CD4-positive, alpha-beta T cell treated with Interferon alpha-2 for 1 hour (primary cell): ENCODE results near the gene MPG.
A peak's percentile ranks its signal among the peaks of the same experiment; 100 is the strongest.
"Not testable (repeated sequence)": the region's sequence is repeated elsewhere in the genome, so short reads cannot be mapped to it uniquely, and the experiment has no call there.

Source experiments
- DNase-seq, 2 donors: peaks; one replicate each; pipeline ENCODE4 v3.0.0-alpha.2; 2020 to 2022

The MPG gene

DNA sequence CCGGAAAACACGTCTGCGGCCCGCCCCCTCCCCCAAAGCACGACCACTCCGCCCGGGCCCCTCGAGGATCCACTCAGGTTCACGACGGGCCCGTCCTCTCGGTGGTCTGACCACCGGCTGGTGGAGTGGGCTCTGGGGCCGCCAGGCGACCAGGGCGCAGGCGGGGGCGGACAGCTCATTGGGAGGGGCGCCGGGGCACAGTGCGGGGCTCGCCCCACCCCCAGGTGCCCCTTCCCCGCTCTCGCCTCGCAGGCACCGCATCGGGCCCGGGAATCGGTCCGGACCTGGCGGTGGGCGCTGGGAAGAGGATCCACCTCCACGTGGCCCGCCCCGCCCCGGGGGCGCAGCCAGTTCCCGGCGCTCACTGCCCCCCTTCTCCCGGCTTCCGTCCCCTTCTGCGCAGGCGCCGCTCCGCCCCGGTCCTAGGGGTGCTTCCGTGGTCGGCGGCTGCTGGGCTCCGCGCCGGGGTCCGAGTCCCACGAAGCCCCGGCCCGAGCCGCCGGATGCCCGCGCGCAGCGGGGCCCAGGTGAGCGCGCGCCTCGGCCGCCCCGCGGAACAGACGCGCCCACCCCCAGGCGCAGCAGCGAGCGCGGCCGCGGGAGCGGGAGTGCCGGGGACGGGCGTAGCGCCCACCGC is at the start of gene MPG:
MPG (plus strand) TSS at position 419 of the 637 bp plus-strand sequence; CDS start at position 504, 85 bp downstream.
- DNase-seq: peak; percentile 78 to 86

GRCh38 chr16:30627-31026 is 47.4 kb upstream of the MPG start:
- DNase-seq: not testable (repeated sequence)

GRCh38 chr16:33154-33876 is 44.7 kb upstream of the MPG start:
- not testable (repeated sequence) for DNase-seq

GRCh38 chr16:33877-34647 is 44.0 kb upstream of the MPG start:
- DNase-seq: no peak

DNA sequence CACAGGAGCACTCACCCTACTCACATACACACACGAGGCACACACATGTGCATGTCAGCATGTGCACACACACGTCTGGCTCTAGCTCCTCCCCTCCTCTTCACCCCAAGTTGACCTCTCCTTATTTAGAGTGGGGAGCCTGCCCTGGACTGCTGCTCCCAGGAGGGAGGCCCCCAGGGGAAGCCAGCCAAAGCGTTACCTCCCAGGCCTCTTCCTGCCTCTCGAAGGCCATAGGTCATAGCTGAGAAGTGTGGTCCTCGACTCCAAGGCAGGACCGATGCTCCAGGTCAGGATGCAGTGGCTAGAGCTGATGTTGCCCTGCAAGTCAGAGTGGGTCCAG is 43.4 kb upstream of the MPG start:
- no peak for DNase-seq

GRCh38 chr16:35011-35677 is 42.9 kb upstream of the MPG start:
- peak in 1 of 2 donors; percentile 45 for DNase-seq

- no peak for DNase-seq
Observed at GRCh38 chr16:35678-36305, 42.2 kb upstream of the MPG start.

DNA sequence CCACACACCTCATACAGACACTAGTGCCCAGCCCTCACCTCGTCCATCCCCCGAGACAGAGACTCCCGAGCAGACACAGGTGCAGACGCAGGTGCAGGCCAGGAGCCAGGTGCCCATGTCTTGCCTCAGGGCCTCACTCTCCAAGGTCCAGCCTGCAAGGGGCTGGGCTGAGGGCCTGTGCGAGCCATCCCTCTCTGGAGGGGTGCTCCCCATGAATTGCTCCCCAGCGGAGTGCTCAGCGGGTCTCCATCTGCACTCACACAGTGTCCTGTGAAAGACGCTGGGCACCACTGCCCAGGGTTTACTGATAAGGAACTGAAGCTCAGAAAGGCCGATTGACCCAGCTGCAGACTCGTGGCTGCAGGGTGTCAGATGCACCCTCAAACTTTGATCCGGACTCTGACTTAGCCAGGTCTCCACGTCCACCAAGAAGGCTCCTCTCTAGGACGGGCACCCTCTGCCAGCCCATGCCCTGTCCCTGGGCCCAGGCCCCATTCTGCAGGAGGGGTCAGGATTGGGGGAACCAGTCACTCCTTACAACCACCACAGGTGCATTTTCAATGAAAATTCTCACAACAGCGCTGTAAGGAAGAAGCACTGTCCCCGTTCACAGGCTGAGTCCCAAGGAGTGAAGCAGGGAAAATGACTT is 41.6 kb upstream of the MPG start:
- no peak for DNase-seq

DNA sequence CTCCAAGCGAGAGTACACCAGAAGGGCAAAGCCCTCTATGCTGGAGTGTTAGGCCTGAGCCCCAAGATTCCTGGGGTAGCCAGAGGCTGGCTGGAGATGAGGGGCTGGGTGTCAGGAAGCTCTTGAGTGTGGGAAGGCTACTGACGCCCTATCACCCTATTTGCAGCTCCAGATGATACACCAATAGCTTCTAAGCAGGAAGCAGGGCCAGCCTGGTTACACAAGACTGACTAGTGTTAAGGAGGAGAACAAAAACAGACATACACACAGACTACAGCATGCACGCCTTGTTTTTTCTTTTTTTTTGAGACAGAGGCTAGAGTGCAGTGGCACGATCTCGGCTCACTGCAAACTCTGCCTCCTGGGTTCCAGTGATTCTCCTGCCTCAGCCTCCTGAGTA is 40.5 kb upstream of the MPG start:
- DNase-seq: peak in 1 of 2 donors; percentile 23

DNA sequence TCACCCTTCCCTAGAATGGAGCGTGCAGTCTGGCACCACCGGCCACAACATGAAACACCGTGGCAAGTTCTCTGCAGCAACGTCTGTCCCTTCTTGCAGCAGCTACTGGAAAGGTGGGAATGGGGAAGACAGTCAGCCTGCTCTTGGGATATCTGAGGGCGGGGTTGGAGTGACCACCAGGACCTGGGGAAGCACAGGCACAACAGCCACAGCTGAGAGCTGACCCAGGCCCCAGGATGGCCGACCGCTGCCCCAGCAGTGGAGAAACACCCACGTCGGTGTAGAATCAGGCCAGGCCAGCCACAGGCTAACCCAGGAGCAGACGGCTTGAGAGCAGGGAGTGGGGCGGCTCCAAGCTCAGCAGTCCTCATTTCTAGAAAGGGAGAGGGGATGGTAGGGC is 39.8 kb upstream of the MPG start:
- DNase-seq: not testable (repeated sequence)

DNA sequence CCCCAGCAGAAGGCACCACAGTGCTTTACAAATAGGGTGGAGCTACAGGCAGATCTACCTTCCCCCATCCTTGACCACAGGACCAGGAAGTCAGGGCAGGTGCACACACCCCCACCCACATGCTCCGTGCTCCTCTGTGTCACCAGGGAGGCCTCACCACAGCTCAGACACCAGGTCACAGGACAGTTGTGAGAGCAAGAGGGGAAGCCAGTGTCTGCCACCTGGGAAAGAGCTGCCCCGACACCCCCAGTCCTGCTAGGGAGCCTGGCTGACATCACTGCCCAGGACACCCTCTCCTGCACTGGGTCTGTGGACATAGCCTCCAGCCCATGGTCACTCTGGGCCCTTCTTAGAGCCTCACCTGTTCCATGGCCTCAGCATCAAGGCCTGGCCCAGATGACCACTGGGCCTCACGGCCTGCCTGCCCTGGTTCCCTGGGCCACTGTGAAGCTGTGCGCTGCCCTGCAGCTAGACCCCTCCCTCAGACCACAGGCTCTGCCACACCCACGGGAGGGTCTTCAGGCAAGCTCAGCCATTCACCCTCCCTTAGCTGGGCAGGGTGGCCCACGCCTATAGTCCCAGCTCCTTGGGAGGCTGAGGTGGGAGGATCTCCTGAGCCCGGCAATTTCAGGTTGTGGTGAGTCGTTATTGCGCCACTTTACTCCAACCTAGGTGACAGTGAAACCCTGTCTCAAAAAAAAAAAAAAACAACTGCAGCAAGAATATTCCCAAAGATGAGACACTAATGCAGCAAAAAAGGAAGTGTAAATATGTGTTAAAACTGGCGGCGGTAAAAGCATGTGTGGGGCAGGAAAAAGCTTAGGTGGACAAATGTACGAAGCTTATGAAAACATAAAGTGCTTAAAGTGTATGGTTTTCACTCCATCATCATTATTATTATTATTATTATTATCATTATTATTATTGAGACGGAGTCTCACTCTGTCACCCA is 38.8 kb upstream of the MPG start:
- DNase-seq: peak; percentile 67 to 75

DNA sequence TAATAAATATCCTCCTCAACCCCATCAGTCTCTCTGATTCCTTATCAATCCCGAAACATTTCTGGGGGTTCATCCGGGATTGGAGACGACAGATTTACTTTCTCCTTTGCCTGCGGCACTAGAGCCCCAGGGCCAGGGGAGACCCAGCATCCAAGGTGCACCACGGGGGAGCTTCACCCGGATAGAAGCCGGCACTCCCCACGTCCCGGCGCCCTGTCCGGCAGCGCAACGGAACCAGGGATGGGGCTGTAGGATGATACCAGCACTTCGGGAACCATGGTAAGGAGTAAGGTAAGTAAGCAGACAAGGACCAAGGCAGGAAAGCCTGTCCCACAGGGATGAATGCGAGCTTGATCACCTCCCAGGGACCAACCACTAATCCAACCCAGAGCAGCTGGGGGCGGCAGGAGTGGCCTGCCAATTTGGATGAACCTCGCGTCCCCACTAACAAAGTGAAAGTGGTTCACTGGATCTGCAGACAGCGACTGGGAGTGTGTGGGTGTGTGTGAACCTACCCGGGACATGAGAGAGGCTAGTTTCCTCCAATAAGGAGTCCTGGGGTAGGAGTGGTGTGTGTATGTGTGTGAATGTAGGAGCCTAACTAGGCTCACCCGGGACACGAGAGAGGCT is 36.5 kb upstream of the MPG start:
- DNase-seq: no peak

- DNase-seq: no peak
Observed at GRCh38 chr16:42069-42457, 36.0 kb upstream of the MPG start.

DNA sequence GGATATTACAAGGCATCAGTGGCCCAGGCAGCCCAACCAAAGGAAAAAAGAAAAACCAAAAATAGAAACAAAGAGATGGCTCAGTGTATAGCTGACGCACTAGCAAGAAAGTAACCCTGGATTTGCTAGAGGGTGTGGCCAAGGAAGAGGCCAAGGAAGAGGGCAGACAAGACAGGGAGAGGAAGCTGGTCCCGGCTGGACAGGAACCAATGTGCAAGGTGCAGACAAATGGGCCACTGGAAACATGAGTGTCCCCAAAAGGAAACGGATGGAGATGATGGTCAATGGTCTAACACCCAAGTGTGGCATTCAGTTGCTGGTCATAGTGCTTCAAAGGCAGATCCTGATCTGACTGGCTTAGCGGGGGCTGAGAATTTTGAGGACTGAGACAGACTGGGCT is 35.3 kb upstream of the MPG start:
- no peak for DNase-seq

DNA sequence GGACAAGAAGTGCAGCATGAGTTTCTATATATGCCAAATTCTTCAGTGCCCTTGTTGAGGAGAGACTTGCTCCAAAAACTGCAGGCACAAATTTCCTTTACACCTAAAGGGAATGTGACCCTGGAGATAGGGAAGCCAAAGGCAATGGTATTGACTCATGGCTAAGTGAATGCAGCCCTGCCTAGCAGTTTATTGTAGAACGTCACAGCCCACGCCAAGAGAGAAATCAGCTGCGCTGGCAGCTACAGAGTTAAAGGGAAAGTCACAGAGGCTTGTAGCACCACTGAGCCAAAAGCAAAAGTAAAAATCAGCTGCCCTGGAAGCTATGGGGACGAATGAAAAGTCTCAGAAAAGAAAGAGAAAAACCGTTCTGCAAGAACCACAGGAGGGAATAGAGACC is 34.7 kb upstream of the MPG start:
- no peak for DNase-seq

DNA sequence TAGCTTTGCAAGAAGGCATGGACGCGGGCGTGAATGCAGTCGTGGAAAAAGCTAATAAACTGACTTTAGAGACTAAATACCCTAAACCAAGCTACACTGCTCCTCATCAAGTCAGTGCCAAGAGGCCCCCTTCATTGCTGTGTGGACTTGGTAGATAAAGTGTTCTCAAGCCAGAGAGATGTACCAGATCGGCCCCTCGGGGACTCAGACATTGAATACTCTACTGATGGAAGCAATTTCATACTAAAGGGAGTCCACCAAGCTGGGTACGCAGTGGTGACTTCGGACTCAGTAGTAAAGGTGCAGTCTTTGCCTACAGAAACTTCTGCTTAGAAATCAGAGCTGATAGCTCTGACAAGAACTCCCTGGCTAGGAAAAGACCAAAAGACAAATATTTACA is 33.4 kb upstream of the MPG start:
- DNase-seq: no peak

GRCh38 chr16:45454-45853 is 32.6 kb upstream of the MPG start:
- DNase-seq: no peak

- DNase-seq: not testable (repeated sequence)
Observed at GRCh38 chr16:46510-46909, 31.5 kb upstream of the MPG start.

DNA sequence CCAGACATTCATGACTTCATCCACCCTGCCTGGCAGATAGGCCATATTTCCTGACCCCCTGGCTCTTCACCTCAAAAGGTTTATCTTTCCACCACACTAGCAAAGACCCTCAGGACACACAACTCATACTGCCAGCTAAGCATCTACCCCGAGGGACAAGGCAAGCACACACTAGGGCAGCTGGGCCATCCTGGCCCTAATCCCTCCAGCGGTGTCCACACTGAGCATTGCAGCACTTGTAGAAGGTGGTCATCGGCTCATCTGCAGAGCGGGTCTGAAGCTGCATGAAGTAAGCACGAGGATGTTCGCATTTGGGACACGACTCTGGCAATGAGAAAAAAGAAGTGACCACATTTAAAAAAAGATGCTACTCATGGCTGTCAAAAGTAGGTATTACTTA is 30.8 kb upstream of the MPG start:
- no peak for DNase-seq

DNA sequence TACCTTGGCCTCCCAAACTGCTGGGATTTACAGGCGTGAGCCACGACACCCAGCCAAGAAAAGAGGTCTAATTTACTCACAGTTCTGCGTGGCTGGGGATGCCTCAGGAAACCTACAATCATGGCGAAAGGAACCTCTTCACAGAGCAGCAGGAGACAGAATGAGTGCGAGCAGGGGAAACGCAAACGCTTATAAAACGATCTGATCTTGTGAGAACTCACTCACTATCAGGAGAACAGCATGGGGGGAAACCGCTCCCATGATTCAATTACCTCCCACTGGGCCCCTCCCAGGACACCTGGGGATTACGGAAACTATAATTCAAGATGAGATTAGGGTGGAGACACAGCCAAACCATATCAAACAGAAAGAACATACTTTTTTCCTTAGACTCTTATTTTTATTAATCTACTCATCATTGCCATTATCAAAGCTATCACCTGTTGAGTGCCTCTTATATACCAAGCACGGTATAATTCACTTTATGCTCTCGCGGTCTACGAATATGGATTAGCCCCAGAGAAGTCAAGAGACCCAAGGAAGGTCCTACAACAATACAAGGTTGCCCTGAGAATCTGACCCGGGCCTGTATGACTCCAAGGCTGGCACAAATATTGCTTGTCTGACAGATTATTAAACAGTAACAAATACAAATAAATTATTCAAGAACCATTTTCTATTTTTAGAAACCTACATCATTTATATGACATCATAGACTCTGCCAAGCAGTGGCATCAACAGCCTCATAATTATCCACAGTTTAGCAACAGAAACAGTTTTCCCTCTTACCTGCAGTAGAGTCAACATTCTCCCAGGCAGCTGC is 27.0 kb upstream of the MPG start:
- DNase-seq: no peak
